HEK293 (cell line): Measurements from ENCODE around the gene PTPRN2.

Experiments
- CTCF ChIA-PET: fragments of 350-600 bp; formaldehyde crosslinking; extraction: SDS; loops from one replicate; lab custom pipeline; 2021; ENCODE audit warnings: antibody characterized with exemption; lab: Yijun Ruan, JAX
- POLR2A ChIA-PET: fragments of 300-600 bp; formaldehyde crosslinking; extraction: SDS; loops from one replicate; lab custom pipeline; 2020; ENCODE audit warnings: antibody characterized with exemption, inconsistent platforms; lab: Yijun Ruan, JAX
- H3K27ac ChIP-seq: fragments of 200-500 bp; sonication (Bioruptor generic); 2 replicates; pipeline ENCODE4 v1.5.1; 2014; ENCODE audit warnings: low read depth, low read length, control low read depth, inconsistent platforms; ENCODE audit errors: extremely low read depth
- H3K36me3 ChIP-seq, 2 experiments: fragments of 200-500 bp in 1 of 2; sonication (Bioruptor generic) in 1 of 2; 1 replicate in 1 of 2; 2 replicates in 1 of 2; pipeline ENCODE4 v1.5.1; 2014 to 2017; ENCODE audit warnings: inconsistent platforms in 2 of 2, low read length in 2 of 2; ENCODE audit not compliant: control insufficient read depth in 2 of 2, insufficient read depth in 1 of 2
- H3K4me1 ChIP-seq: fragments of 200-500 bp; sonication (Bioruptor generic); 2 replicates; pipeline ENCODE4 v1.5.1; 2014; ENCODE audit warnings: mild to moderate bottlenecking, low read length, inconsistent platforms; ENCODE audit not compliant: control insufficient read depth, insufficient read depth
- H3K4me3 ChIP-seq: 2 replicates; pipeline ENCODE4 v1.5.1; 2011; ENCODE audit warnings: low read depth, mild to moderate bottlenecking, control low read depth, low read length, moderate library complexity
- H3K9me3 ChIP-seq: fragments of 200-500 bp; sonication (Bioruptor generic); 2 replicates; pipeline ENCODE4 v1.5.1; 2014; ENCODE audit warnings: low read depth, low read length, inconsistent platforms; ENCODE audit not compliant: control insufficient read depth, insufficient read depth
- FEZF1 ChIP-seq: fragments of 450-650 bp; formaldehyde crosslinking; IDR thresholded peaks from 2 replicates; pipeline ENCODE4 v1.5.1; 2016; ENCODE audit warnings: missing biosample characterization, missing genetic modification characterization
- MYNN ChIP-seq: fragments of 450-650 bp; formaldehyde crosslinking; IDR thresholded peaks from 2 replicates; pipeline ENCODE4 v1.5.1; 2016; ENCODE audit warnings: missing biosample characterization, missing genetic modification characterization, borderline replicate concordance
- SETDB1 ChIP-seq: IDR thresholded peaks from one replicate; pipeline ENCODE4 v1.6.1; 2017; ENCODE audit warnings: mild to moderate bottlenecking, low read length, moderate library complexity, mixed read lengths; ENCODE audit not compliant: insufficient read length
- TCF7L2 ChIP-seq: IDR thresholded peaks from 2 replicates; pipeline ENCODE4 v1.6.1; 2011; ENCODE audit warnings: low read depth, mild to moderate bottlenecking, inconsistent platforms, low read length, moderate library complexity, borderline replicate concordance
- YY1 ChIP-seq: fragments of 450-650 bp; formaldehyde crosslinking; IDR thresholded peaks from 2 replicates; pipeline ENCODE4 v1.5.1; 2018; ENCODE audit warnings: missing biosample characterization, missing genetic modification characterization
- ZNF391 ChIP-seq: fragments of 450-650 bp; formaldehyde crosslinking; IDR thresholded peaks from 2 replicates; pipeline ENCODE4 v1.5.1; 2016; ENCODE audit warnings: low read depth, missing biosample characterization, missing genetic modification characterization, borderline replicate concordance
- ZNF514 ChIP-seq: fragments of 450-650 bp; formaldehyde crosslinking; IDR thresholded peaks from 2 replicates; pipeline ENCODE4 v1.5.1; 2016; ENCODE audit warnings: missing biosample characterization, missing genetic modification characterization
- ZNF544 ChIP-seq: fragments of 450-650 bp; formaldehyde crosslinking; IDR thresholded peaks from 2 replicates; pipeline ENCODE4 v1.5.0; 2017; ENCODE audit warnings: missing biosample characterization, missing genetic modification characterization
- ZNF549 ChIP-seq: fragments of 450-650 bp; IDR thresholded peaks from 2 replicates; pipeline ENCODE4 v1.5.1; 2018; ENCODE audit warnings: missing biosample characterization, missing genetic modification characterization, mild to moderate bottlenecking, inconsistent platforms, moderate library complexity
- ZNF558 ChIP-seq: fragments of 450-650 bp; formaldehyde crosslinking; IDR thresholded peaks from 2 replicates; pipeline ENCODE4 v1.5.1; 2016; ENCODE audit warnings: missing biosample characterization, missing genetic modification characterization
- ZNF791 ChIP-seq: fragments of 450-650 bp; formaldehyde crosslinking; IDR thresholded peaks from 2 replicates; pipeline ENCODE4 v1.5.1; 2016; ENCODE audit warnings: missing biosample characterization, missing genetic modification characterization
- ZSCAN16 ChIP-seq: fragments of 450-650 bp; formaldehyde crosslinking; IDR thresholded peaks from 2 replicates; pipeline ENCODE4 v1.5.1; 2016; ENCODE audit warnings: missing biosample characterization, missing genetic modification characterization
- TF ChIP-seq, protein P1 (sequence below): fragments of 450-650 bp; formaldehyde crosslinking; IDR thresholded peaks from 2 replicates; pipeline ENCODE4 v1.5.1; 2016; ENCODE audit warnings: missing biosample characterization, missing genetic modification characterization
- TF ChIP-seq, protein P2 (sequence below): fragments of 450-650 bp; formaldehyde crosslinking; IDR thresholded peaks from 2 replicates; pipeline ENCODE4 v1.5.1; 2016; ENCODE audit warnings: missing biosample characterization, missing genetic modification characterization
- TF ChIP-seq, protein P3 (sequence below): fragments of 450-650 bp; formaldehyde crosslinking; IDR thresholded peaks from 2 replicates; pipeline ENCODE4 v1.5.0; 2017; ENCODE audit warnings: missing biosample characterization, missing genetic modification characterization, borderline replicate concordance
- TF ChIP-seq, protein P4 (sequence below): IDR thresholded peaks from 2 replicates; pipeline ENCODE4 v1.6.1; 2011; ENCODE audit warnings: mild to moderate bottlenecking, low read depth, low read length, borderline replicate concordance

The PTPRN2 gene

DNA sequence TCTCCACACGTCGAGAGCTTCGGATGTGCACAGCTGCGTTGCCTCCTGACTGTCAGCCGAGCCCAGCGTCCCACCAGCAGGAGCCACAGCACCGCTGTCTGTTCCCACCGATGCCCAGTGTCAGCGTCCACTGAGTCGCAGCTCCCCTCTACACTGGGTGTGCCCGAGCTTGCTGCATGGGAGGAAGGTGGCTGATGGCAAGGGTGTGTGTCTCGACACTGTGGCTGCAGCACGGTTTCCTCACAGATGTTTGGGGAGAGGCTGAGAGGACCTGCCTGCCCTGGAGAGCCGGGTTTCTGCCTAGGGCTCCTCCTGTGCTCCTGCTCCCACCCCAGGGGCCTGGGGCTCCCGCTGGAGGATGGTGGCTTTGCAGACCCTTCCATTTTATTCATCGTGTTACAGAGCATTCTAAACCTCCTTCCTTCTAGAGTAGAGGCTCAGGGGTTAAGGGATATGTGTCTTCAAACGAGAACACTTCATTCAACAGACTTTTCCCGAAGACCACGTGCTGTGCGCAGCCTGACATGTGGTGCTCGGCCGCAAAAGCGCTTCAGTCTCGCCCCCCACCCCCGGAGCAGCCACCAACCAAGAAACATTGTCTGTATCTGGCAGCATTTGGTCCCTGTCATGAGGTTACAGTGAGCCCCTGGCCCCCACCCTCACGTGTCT lies 866.0 kb downstream of the PTPRN2 start:
- Histone ChIP-seq H3K9me3 (no peaks in the 10 kb centered on the region), H3K27ac (no peak overlapping the region), H3K4me3 (no peak overlapping the region), H3K36me3 (no peaks in the 10 kb centered on the region)
- ChIA-PET POLR2A (no interaction called here), CTCF (interaction anchor here (0.7 kb wide), 1 partner anchor 256 kb away, joined by 3 read pairs; no protein-coding TSS in a partner anchor)
- TF ChIP-seq ZNF391 (no peak), ZNF549 (no peak), SETDB1 (no peak), TCF7L2 (no peak), ZSCAN16 (tag by site-specific recombination) (no peak), ZNF791 (tag by site-specific recombination) (no peak), FEZF1 (tag by site-specific recombination) (no peak), MYNN (tag by site-specific recombination) (no peak), ZNF514 (no peak)
- TF ChIP-seq, protein P1, sequence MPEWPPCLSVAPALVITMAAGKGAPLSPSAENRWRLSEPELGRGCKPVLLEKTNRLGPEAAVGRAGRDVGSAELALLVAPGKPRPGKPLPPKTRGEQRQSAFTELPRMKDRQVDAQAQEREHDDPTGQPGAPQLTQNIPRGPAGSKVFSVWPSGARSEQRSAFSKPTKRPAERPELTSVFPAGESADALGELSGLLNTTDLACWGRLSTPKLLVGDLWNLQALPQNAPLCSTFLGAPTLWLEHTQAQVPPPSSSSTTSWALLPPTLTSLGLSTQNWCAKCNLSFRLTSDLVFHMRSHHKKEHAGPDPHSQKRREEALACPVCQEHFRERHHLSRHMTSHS = no peak
- TF ChIP-seq, protein P2, sequence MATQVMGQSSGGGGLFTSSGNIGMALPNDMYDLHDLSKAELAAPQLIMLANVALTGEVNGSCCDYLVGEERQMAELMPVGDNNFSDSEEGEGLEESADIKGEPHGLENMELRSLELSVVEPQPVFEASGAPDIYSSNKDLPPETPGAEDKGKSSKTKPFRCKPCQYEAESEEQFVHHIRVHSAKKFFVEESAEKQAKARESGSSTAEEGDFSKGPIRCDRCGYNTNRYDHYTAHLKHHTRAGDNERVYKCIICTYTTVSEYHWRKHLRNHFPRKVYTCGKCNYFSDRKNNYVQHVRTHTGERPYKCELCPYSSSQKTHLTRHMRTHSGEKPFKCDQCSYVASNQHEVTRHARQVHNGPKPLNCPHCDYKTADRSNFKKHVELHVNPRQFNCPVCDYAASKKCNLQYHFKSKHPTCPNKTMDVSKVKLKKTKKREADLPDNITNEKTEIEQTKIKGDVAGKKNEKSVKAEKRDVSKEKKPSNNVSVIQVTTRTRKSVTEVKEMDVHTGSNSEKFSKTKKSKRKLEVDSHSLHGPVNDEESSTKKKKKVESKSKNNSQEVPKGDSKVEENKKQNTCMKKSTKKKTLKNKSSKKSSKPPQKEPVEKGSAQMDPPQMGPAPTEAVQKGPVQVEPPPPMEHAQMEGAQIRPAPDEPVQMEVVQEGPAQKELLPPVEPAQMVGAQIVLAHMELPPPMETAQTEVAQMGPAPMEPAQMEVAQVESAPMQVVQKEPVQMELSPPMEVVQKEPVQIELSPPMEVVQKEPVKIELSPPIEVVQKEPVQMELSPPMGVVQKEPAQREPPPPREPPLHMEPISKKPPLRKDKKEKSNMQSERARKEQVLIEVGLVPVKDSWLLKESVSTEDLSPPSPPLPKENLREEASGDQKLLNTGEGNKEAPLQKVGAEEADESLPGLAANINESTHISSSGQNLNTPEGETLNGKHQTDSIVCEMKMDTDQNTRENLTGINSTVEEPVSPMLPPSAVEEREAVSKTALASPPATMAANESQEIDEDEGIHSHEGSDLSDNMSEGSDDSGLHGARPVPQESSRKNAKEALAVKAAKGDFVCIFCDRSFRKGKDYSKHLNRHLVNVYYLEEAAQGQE (tag by site-specific recombination) = no peak
- TF ChIP-seq, all 188 proteins: peak for 0
- no peaks in the 10 kb centered on the region for H3K4me1 ChIP-seq

DNA sequence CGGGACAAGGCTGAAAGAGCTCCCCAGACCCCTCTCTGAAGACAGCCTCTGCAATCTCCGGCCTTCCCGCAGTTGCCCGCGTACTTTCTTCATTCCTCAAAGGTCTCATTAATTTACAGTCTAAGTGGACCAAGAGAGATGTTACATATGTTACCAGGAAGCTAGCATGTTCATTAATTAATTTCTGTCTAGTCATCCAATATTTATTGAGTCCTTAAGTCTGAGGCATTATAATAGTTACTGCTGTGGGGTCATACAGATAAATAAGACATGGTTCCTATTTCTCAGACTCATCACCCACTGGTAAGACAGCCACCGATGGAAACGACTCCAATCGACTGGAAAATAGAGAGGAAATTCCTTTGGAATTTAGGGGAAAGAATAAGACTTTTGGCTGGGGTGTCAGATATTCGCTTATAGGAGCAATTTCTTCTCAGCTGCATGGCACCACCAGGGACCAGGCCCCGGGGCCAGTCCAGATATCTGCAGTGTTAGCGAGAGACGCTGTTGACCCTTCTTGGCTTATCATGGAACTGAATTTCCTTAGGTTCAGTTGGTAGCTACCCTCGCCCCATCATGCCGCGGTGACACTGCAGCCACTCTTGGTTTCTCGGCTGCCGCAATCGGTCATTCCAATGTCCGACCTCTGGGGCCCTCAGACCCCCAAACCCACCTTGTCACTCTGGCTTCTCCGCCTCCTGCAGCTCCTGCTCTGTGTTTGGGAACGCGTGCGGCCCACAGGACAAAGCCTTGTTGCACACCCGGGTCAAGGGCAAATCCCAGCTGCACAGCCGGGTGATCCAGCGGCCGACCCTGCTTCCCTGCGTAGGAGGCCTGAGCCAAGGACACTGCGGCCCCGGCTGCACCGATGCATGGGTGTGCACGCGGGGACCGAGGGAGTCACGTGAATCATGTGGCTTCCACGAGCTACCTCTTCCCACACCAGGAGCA lies 867.6 kb downstream of the PTPRN2 start:
- Histone ChIP-seq H3K4me3 (no peak overlapping the region), H3K27ac (no peak overlapping the region), H3K4me1 (no peaks in the 10 kb centered on the region), H3K9me3 (no peaks in the 10 kb centered on the region), H3K36me3 (no peaks in the 10 kb centered on the region)
- ChIA-PET CTCF (interaction anchor here (0.6 kb wide), 2 partner anchors 19 to 927 kb away, joined by 3 to 6 read pairs; no protein-coding TSS in a partner anchor), POLR2A (no interaction called here)
- TF ChIP-seq FEZF1 (tag by site-specific recombination) = no peak

DNA sequence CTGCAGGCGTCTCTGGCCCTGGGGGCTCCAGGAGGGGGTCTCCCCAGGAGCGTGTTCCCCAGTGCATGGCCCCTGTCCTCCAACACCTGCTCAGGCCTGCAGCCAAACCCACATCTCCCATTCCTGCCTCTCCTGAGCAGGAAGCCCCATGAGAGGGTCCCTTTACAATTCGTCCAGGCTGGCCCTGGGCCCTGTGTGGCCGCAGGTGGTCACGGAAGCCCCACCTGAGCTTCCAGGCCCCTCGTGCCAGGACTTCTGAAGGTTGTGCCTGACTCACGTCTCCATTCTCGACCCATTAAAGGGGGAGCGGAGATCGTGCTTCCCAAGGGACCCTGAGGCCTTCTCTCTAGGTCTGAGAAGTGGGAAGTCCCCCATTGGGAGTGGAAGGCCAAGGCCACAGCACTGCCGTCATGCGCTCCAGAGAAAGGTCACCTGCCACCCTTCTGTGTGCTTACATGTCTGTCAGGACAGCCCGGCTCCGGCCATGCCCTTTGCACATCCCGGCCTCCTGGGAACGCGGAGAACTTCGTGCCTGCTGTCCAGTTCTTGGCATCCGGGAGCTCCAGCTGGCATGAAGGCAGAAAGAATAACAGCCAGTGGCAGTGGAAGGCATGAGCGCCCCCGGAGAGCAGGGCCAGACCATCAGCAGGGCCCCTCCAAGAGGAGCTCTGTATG lies 868.5 kb downstream of the PTPRN2 start:
- ChIA-PET CTCF (no interaction called here), POLR2A (no interaction called here)
- no peaks in the 10 kb centered on the region for H3K9me3 ChIP-seq
- H3K4me3 ChIP-seq = no peak overlapping the region
- H3K36me3 ChIP-seq = no peaks in the 10 kb centered on the region
- no peak overlapping the region for H3K27ac ChIP-seq
- H3K4me1 ChIP-seq = no peaks in the 10 kb centered on the region
- TF ChIP-seq YY1 = no peak
- TF ChIP-seq ZNF544 (tag by site-specific recombination) = no peak
- TF ChIP-seq, protein P2 (tag by site-specific recombination) = no peak
- TF ChIP-seq, protein P3, sequence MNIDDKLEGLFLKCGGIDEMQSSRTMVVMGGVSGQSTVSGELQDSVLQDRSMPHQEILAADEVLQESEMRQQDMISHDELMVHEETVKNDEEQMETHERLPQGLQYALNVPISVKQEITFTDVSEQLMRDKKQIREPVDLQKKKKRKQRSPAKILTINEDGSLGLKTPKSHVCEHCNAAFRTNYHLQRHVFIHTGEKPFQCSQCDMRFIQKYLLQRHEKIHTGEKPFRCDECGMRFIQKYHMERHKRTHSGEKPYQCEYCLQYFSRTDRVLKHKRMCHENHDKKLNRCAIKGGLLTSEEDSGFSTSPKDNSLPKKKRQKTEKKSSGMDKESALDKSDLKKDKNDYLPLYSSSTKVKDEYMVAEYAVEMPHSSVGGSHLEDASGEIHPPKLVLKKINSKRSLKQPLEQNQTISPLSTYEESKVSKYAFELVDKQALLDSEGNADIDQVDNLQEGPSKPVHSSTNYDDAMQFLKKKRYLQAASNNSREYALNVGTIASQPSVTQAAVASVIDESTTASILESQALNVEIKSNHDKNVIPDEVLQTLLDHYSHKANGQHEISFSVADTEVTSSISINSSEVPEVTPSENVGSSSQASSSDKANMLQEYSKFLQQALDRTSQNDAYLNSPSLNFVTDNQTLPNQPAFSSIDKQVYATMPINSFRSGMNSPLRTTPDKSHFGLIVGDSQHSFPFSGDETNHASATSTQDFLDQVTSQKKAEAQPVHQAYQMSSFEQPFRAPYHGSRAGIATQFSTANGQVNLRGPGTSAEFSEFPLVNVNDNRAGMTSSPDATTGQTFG (tag by site-specific recombination) = no peak
- no peak for TF ChIP-seq ZNF558 (tag by site-specific recombination)
- TF ChIP-seq, protein P4, sequence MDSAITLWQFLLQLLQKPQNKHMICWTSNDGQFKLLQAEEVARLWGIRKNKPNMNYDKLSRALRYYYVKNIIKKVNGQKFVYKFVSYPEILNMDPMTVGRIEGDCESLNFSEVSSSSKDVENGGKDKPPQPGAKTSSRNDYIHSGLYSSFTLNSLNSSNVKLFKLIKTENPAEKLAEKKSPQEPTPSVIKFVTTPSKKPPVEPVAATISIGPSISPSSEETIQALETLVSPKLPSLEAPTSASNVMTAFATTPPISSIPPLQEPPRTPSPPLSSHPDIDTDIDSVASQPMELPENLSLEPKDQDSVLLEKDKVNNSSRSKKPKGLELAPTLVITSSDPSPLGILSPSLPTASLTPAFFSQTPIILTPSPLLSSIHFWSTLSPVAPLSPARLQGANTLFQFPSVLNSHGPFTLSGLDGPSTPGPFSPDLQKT = no peak
